Activated CD4-positive, alpha-beta T cell treated with anti-CD3 and anti-CD28 coated beads, Interleukin-2, Interleukin-4, amounts not matched to agents 100 ng/mL and 50 ng/mL, durations not matched to agents 16 hours and 8 hours (primary cell): ENCODE data around the gene TCEA2.
A peak's percentile ranks its signal among the peaks of the same experiment; 100 is the strongest.

ENCODE experiments used
- DNase-seq: peaks from one replicate; pipeline ENCODE4 v3.0.0-alpha.2; 2020; ENCODE audit warnings: low spot score

TCEA2 gene

DNA sequence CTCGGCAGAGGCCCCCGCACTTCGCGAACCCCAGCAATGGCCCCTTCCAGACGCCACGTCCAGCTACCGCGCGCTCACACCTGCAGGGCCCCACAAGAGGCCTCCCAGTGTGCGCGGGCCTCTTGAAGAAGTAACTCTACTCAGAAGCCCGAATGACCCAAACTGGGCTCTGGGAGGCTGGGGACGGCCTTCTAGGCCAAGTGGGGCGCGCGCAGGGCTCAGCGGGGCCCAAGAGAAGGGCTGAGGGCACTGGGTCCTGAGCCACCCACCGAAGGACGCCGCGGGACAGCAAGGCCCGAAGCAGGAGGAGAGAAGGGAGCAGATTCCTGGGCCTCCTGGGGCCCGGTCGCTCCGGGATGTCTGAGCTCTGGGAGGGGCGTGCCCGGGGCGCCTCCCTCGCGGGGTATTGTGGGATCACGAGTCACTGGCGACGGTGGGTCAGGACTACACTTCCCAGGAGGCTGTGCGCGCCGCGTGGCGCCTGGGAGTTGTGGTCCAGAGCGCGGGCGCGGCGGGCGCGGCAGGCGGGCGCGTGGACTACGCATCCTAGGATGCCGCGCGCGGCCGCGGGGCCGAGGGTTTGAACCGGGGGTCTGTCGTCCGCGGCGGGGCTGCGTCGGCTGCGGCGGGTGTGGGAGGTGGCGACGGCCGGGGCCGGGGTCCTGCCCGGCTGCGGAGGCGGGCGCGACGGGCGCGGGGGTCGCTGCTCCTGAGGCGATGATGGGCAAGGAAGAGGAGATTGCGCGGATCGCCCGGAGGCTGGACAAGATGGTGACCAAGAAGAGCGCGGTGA lies at the start of gene TCEA2:
TSS of gene TCEA2 (plus strand) at position 603 of the 793 bp plus-strand sequence. CDS start at position 718, 115 bp downstream.
- peak; percentile 97 for DNase-seq

- no peak for DNase-seq
These were observed 47.4 kb upstream of the TCEA2 start for GRCh38 chr20:64015635-64016034.

- no peak for DNase-seq
These were observed 41.6 kb upstream of the TCEA2 start for GRCh38 chr20:64021124-64021975.

DNA sequence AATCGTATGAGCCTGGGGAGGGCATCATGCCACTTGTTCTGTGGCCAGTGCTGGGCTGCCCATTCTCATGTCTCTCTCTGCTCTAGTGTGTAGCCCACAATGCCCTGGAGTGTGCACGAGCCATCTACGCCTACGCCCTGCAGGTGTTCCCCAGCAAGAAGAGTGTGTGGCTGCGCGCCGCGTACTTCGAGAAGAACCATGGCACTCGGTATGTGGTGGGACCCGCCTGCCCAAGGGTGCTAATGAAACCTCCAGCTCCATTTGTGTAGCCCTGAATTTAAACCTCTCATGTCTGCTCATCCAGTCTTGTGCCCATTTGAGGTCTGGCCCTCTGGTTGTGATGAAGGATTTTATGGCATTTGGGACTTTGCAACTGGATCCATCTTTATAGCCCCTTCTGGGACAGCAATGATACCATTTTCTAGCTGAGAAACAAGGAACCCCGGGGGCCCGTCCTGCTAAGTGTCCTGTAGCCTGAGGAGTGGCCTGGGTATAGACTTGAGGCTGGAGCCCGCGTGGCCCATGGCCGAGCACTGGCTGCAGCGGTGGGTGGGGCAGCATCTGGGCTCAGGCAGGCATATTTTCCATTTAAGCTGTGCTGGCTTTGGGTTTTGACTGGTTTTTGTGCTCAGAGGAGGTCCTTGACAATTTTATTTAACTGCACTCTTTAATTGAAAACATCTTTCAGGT lies 40.2 kb upstream of the TCEA2 start:
- DNase-seq = no peak

DNA sequence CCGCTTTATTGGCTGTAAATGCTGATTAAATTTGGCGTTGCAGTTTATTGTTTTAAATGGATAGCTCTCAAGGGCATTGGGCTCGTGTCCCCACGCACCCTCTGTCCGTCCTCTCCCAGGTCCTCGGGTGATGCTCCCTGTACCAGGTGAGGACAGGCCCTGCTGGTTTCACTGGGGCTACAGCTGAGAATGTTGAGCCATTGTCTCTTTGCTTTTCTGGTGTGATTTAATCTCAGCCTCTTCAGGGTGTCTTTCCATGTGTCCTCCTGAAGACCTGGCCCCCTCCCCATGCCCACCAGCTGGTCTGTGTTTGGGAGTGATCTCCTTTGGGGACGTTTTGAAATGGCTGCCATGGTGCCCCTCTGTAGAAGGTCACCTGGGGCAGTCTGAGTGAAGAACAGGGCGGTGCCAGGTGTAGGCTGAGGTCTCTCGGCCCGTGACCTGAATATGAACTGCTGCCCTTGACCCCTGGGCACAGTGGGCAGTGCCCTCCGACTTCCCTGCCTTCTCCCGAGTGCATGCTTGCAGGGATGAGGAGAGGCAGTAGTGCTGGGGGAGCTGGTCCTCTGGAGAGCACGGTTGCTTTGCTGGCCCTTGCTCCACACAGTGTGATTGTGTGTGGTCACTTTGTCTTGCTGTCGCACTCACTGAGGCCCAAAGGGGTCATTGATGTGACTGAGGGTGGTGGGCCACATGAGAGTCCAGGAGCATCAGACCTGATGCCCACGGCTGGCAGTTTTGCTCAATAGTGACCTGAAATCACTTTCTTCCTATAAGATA lies 39.4 kb upstream of the TCEA2 start:
- DNase-seq = no peak

- DNase-seq = no peak
These were observed 38.6 kb upstream of the TCEA2 start for GRCh38 chr20:64024141-64024990.

DNA sequence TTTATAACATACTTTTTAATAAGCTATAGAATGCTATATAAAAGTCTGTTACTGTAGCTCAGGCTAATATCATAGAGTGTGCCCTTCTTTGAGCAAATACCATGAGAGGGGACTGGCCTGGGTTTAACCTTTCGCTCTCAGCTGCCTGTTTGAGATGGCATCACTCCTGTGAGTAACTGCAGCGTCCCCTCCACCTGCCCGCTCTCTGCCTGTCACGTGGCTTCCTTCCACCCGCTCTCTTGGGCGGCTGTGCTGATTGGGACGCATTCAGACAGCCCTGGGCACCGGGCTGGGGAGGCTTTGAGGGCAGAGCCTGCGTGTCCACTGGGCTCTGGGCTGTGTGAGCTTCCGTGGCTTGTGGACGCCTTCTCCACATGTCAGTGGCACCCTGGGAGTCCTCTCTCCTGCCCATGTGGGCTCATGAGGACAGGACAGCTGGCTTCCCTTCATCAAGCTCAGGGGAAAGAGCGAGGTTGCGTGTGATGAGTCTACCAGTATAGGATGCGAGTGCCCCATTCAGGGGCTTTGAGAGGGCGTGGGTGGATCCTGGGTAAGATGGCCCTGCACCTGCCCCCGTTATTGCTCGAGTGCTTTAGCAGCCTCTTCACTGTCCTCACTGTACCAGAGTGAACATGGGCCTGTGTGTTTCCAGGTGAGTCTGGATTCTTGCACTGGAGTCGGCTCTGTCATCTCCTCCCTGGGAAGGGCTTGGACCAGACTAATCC lies 37.7 kb upstream of the TCEA2 start:
- no peak for DNase-seq

DNA sequence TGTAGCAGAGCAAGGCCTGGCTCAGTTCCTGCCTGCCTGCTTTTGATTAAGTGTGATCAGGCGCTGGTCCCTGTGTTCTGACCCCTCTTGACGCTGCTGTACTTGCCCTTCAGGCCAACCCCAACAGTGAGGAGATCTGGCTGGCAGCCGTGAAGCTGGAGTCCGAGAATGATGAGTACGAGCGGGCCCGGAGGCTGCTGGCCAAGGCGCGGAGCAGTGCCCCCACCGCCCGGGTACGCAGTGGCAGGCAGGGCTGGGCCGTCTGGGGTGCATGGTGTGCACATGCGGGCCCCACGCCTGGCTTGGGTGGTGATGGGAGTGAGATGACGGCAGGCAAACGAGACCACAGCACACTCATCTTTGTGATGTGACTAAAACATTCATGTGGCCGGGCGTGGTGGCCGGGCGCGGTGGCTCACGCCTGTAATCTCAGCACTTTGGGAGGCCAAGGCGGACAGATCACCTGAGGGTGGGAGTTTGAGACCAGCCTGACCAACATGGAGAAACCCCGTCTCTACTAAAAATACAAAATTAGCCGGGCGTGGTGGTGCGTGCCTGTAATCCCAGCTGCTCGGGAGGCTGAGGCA lies 37.1 kb upstream of the TCEA2 start:
- DNase-seq = no peak

DNA sequence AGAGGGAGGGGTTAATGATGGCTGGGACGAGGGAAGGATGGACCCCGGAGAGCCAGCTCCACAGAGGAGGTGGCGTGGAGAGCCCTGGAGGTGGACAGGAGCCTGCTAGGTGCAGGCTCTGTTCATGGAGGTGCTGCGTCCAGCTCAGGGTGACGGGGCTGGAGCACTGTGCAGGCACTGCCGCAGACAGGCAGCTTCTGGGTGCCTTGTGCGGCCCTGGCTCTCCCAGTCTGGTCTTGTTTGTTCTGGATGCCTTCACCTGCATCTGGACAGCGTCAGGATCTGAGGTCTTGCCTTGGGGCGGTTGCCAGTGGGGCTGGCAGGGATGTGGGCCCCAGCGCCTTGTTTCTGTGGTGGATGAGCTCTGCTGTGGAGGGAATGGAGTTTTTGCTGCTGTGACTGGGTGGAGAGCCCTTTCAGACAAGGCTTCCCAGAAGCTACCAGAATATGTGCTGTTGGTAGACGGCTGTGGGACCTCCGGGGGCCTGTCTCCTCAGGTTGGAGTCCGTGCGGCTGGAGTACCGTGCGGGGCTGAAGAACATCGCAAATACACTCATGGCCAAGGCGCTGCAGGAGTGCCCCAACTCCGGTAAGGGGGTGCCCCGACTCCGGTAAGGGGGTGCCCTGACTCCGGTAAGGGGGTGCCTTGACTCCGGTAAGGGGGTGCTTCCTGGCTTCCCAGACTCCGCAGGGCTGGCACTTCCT lies 34.9 kb upstream of the TCEA2 start:
- DNase-seq = no peak

DNA sequence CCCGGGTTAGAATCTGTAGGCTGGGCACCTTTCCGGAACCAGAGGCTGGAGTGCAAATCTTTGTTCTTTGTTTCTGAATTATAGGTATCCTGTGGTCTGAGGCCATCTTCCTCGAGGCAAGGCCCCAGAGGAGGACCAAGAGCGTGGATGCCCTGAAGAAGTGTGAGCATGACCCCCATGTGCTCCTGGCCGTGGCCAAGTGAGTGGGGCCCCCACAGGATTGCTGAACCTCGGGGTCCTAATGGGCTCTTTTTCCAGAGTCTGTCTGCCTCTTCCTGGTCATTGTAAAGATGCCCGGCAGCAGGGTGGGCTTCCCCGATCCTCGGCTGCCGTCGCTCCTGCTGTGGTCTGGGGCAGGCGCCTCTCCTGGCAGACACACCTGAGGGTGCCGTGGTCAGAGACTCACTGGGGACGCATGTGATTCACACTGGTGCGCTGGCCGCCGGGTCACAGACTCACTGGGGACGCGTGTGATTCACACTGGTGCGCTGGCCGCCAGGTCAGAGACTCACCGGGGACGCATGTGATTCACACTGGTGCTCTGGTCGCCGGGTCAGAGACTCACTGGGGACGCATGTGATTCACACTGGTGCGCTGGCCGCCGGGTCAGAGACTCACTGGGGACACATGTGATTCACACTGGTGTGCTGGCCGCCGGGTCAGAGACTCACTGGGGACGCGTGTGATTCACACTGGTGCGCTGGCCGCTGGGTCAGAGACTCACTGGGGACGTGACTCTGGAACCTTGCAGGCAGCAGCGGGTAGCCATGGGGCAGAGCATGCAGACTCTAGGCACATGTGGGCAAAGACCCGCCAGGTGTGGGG lies 33.5 kb upstream of the TCEA2 start:
- no peak for DNase-seq

- no peak for DNase-seq
These were observed 32.4 kb upstream of the TCEA2 start for GRCh38 chr20:64030371-64031134.

DNA sequence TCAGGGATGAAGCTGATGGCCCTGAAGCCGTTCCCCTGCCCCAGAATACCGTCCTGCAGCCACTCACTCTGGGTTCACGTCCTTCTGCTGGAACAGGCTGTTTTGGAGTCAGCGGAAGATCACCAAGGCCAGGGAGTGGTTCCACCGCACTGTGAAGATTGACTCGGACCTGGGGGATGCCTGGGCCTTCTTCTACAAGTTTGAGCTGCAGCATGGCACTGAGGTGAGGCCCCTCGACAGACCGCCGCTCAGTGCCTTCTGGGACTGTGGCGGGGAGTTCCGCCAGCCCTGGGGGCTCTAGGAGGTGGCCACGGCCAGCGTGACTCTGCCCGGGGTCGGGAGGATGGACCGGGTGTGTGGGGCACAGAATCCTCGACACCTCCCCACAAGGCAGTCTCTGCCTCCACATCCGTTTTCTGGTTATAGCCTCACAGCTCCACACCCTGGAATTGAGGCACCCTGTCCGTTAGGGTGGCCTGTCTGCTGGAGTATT lies 31.1 kb upstream of the TCEA2 start:
- no peak for DNase-seq

DNA sequence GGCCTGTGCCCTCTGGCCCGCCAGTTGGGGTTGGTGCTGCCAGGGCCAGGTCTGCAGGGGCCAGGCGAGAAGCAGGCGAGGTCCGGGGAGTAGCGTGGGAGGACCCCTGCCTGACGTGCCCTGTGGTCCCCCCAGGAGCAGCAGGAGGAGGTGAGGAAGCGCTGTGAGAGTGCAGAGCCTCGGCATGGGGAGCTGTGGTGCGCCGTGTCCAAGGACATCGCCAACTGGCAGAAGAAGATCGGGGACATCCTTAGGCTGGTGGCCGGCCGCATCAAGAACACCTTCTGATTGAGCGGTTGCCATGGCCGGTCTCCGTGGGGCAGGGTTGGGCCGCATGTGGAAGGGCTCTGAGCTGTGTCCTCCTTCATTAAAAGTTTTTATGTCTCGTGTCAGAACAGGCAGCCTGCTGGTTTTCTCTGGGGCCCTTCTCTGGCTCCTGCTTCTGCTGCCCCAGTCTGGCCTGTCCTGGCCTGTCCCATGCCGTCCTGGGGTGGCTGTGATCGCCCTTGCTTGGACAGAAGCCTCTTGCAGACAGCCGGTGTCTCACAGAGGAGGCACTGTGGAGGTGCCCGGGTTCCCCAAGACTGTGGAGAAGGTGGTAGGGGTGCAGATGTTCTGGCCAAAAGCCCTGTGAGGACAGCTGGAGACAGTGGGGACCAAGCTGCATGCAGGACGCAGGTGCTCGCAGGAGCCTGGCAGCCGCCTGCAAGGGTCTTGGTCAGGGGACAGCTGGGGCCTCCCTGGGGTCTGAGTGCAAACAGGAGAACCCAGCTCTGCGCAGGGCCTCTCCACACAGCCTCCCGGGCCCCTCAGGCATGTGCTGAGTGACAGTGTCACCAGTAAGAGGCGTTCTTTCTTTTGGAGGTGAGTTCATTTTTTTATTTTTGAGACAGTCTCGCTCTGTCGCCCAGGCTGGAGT lies 30.0 kb upstream of the TCEA2 start:
- no peak for DNase-seq

DNA sequence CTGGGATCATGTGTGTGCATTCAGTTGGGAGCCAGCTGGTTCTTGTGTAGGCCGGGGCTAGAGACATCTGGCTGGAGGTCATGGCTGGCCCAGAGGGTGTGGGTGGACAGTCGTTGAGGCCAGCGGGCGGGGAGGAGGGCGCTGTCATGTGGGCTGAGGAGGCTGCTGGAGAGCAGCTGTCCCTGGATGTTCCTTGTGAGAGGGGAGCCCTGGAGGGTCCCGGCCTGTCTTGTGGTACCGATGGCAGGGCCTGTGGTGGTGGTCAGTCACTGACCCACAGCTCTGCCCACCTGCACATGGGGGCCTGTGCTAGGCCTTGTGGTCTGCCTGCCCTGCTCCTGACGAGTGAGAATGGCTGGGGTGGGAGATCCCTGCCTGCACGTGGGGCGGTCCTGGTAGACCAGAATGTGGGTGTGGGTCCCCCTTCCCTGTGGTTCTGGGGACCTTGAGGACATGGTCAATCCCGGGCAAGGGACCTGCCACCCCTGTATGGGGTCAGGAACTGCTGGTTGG lies 29.0 kb upstream of the TCEA2 start:
- DNase-seq = no peak

DNA sequence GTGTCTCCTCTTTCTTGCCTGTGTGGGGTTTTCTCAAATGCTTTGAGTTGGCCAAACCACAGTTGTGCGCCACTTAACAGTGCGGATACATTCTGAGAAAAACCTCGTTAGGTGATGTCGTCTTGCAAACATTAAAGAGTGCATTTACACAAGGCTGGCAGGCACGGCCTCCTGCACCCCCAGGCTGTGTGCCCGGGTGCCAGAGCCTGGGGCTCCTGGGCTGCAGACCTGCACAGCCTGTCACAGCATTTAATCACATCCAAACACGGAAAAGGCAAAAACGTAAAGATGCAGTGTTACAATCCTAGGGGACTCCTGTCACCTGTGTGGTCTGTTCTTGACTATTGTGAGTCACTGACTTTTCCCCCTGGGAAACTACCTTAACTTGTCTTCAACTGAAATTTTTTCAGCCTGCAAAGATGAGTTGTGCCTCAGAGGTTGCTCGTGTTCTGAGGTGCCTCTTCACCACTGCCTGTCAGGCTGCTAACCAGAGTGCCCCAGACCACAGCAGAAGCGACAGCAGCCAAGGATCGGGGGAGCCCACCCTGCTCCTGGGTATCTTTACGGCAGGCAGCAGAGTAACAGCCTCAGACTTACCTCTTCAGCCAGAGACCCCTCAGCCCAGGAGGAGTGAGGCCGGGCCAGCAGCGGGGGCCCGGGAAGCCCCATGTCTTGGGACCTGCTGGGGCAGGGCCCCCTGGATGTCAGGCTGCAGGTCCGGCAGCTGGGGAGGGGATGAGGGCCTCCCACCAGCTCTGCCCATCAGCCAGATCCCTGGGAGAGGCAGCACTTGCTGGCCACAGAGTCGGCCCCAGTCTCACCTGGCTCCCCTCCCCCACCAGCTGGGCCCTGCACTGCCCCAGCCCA lies 27.7 kb upstream of the TCEA2 start:
- DNase-seq = peak; percentile 74
